ENCODE results near the gene OR6J1. TPM values are rescaled to one million over a fixed set of nuclear protein-coding genes. Genes with fewer than 3 reads are reported as not detected.
A peak's percentile ranks its signal among the peaks of the same experiment; 100 is the strongest.

Gene OR6J1
- total RNA-seq (2022) (0.16 and 0.18 TPM in 2 replicates), Bru-seq, nascent RNA (percentile 24 among the genes with signal in this experiment), BruChase-seq, experiment 1, labeled RNA remaining after a 2-hour chase (percentile 28 among the genes with signal in this experiment), BruChase-seq, experiment 2, labeled RNA remaining after a 6-hour chase (percentile 32 among the genes with signal in this experiment)
- long read RNA-seq: 0 reads

- Mint-ChIP-seq H3K4me1 (ENCODE audit: low read depth, unreplicated experiment) (peaks cover 17% of the 10 kb centered on the region), H3K27ac (ENCODE audit: unreplicated experiment) (peak within 1 kb of the TSS; percentile 48), H3K27me3 (ENCODE audit: insufficient read depth, unreplicated experiment) (no peaks in the 10 kb centered on the region), H3K4me3 (ENCODE audit: unreplicated experiment) (peak within 1 kb of the TSS; percentile 12), H3K36me3 (ENCODE audit: insufficient read depth, unreplicated experiment) (no peaks in the 10 kb centered on the region), H3K9me3 (ENCODE audit: unreplicated experiment) (no peaks in the 10 kb centered on the region)
- ChIA-PET CTCF (interaction anchor here (0.6 to 1.8 kb wide), 8 partner anchors 9 to 121 kb away, joined by 3 to 16 read pairs (median 4); partner anchors contain the start of gene ABHD4), POLR2A (interaction anchor here (0.9 kb wide), 1 partner anchor 74 kb away, joined by 3 read pairs; no protein-coding TSS in a partner anchor)
- DNase-seq: no peak
- no peak for TF ChIP-seq CTCF (IDR thresholded peaks at IDR 0.05; ENCODE audit: insufficient read depth in 1 of 2, low read depth in 1 of 2, low read length in 1 of 2, severe bottlenecking in 1 of 2, unreplicated experiment in 1 of 2)
- intact Hi-C loops (cut with micrococcal nuclease; ENCODE audit: unreplicated experiment): loop anchor here (1.0 kb wide), 3 partner anchors 46 to 87 kb away; partner anchors contain the start of gene ABHD4
- BruUV-seq (replicated peaks): no TSS peak
- Histone ChIP-seq H3K4me1 (peaks cover 14% of the 10 kb centered on the region), H3K4me3 (ENCODE audit: low read depth, low read length) (no peak within 1 kb of the TSS), H3K36me3 (ENCODE audit: control insufficient read depth, insufficient read depth, low read length) (no peaks in the 10 kb centered on the region), H3K9me3 (no peaks in the 10 kb centered on the region), H3K27me3 (replicated peaks; ENCODE audit: control insufficient read depth, insufficient read depth, low read length) (no peaks in the 10 kb centered on the region)
Measured at GRCh38 chr14:22644305-22644635, at the start of gene OR6J1. OR6J1 (minus strand) TSS chr14:22644352; CDS start chr14:22634811, 9,541 bp downstream.

GRCh38 chr14:22692194-22692593 lies 48.0 kb upstream of the OR6J1 start:
- H3K4me3 Mint-ChIP-seq (ENCODE audit: unreplicated experiment): no peak overlapping the region
- BruUV-seq (replicated peaks): no TSS peak
- no peak overlapping the region for H3K27ac Mint-ChIP-seq (ENCODE audit: unreplicated experiment)
- intact Hi-C loops (cut with micrococcal nuclease; ENCODE audit: unreplicated experiment): no loop called here
- no peak for TF ChIP-seq CTCF (IDR thresholded peaks at IDR 0.05; ENCODE audit: insufficient read depth in 1 of 2, low read depth in 1 of 2, low read length in 1 of 2, severe bottlenecking in 1 of 2, unreplicated experiment in 1 of 2)
- H3K4me1 Mint-ChIP-seq (ENCODE audit: low read depth, unreplicated experiment): peaks cover 20% of the 10 kb centered on the region
- no peak overlapping the region for H3K4me3 ChIP-seq (ENCODE audit: low read depth, low read length)
- H3K4me1 ChIP-seq: no peaks in the 10 kb centered on the region
- no peaks in the 10 kb centered on the region for H3K36me3 Mint-ChIP-seq (ENCODE audit: insufficient read depth, unreplicated experiment)
- CTCF ChIA-PET: no interaction called here
- no peak for DNase-seq
- no peaks in the 10 kb centered on the region for H3K27me3 ChIP-seq (replicated peaks; ENCODE audit: control insufficient read depth, insufficient read depth, low read length)
- POLR2A ChIA-PET: no interaction called here
- no peaks in the 10 kb centered on the region for H3K27me3 Mint-ChIP-seq (ENCODE audit: insufficient read depth, unreplicated experiment)
- H3K36me3 ChIP-seq (ENCODE audit: control insufficient read depth, insufficient read depth, low read length): no peaks in the 10 kb centered on the region
- H3K9me3 ChIP-seq: peaks cover 15% of the 10 kb centered on the region; the same call in 1 of the 2 replicates
- peaks cover 14% of the 10 kb centered on the region for H3K9me3 Mint-ChIP-seq (ENCODE audit: unreplicated experiment)

- no peaks in the 10 kb centered on the region for H3K4me1 ChIP-seq
- DNase-seq: no peak
- Mint-ChIP-seq H3K27ac (ENCODE audit: unreplicated experiment) (no peak overlapping the region), H3K9me3 (ENCODE audit: unreplicated experiment) (peaks cover 19% of the 10 kb centered on the region), H3K27me3 (ENCODE audit: insufficient read depth, unreplicated experiment) (no peaks in the 10 kb centered on the region), H3K4me3 (ENCODE audit: unreplicated experiment) (no peak overlapping the region), H3K4me1 (ENCODE audit: low read depth, unreplicated experiment) (peaks cover 20% of the 10 kb centered on the region), H3K36me3 (ENCODE audit: insufficient read depth, unreplicated experiment) (no peaks in the 10 kb centered on the region)
- ChIA-PET CTCF (no interaction called here), POLR2A (no interaction called here)
- no peaks in the 10 kb centered on the region for H3K36me3 ChIP-seq (ENCODE audit: control insufficient read depth, insufficient read depth, low read length)
- TF ChIP-seq CTCF (IDR thresholded peaks at IDR 0.05; ENCODE audit: insufficient read depth in 1 of 2, low read depth in 1 of 2, low read length in 1 of 2, severe bottlenecking in 1 of 2, unreplicated experiment in 1 of 2): no peak
- H3K4me3 ChIP-seq (ENCODE audit: low read depth, low read length): no peak overlapping the region
- H3K9me3 ChIP-seq: peaks cover 15% of the 10 kb centered on the region; the same call in 1 of the 2 replicates
- no TSS peak for BruUV-seq (replicated peaks)
- intact Hi-C loops (cut with micrococcal nuclease; ENCODE audit: unreplicated experiment): no loop called here
- H3K27me3 ChIP-seq (replicated peaks; ENCODE audit: control insufficient read depth, insufficient read depth, low read length): no peaks in the 10 kb centered on the region
Measured at GRCh38 chr14:22691171-22691570, 47.0 kb upstream of the OR6J1 start.

Data from Caco-2 (cell line).